ENCODE results near the gene SLC25A25.
"Not testable (repeated sequence)": the region's sequence is repeated elsewhere in the genome, so short reads cannot be mapped to it uniquely, and the experiment has no call there.

SLC25A25 gene

DNA sequence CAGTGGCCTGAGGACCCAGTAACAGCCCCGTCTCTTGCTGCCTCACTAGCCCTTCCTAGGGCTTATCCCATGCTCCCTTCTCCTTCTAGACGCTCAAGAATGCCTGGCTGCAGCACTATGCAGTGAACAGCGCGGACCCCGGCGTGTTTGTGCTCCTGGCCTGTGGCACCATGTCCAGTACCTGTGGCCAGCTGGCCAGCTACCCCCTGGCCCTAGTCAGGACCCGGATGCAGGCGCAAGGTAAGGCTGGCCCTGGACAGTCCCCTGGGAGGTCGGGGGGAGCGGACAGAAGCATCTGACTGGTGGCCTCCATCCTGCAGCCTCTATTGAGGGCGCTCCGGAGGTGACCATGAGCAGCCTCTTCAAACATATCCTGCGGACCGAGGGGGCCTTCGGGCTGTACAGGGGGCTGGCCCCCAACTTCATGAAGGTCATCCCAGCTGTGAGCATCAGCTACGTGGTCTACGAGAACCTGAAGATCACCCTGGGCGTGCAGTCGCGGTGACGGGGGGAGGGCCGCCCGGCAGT is 39.0 kb downstream of the SLC25A25 start:
- TF ChIP-seq, protein P1, sequence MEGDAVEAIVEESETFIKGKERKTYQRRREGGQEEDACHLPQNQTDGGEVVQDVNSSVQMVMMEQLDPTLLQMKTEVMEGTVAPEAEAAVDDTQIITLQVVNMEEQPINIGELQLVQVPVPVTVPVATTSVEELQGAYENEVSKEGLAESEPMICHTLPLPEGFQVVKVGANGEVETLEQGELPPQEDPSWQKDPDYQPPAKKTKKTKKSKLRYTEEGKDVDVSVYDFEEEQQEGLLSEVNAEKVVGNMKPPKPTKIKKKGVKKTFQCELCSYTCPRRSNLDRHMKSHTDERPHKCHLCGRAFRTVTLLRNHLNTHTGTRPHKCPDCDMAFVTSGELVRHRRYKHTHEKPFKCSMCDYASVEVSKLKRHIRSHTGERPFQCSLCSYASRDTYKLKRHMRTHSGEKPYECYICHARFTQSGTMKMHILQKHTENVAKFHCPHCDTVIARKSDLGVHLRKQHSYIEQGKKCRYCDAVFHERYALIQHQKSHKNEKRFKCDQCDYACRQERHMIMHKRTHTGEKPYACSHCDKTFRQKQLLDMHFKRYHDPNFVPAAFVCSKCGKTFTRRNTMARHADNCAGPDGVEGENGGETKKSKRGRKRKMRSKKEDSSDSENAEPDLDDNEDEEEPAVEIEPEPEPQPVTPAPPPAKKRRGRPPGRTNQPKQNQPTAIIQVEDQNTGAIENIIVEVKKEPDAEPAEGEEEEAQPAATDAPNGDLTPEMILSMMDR (IDR thresholded peaks at IDR 0.05; ENCODE audit: insufficient read depth, low read depth, low read length, missing control alignments): no peak
- H3K4me3 ChIP-seq (ENCODE audit: low read length): no peak overlapping the region
- DNase-seq (ENCODE audit: low read depth): no peak

- DNase-seq (ENCODE audit: low read depth): no peak
- H3K4me3 ChIP-seq (ENCODE audit: low read length): no peak overlapping the region
- TF ChIP-seq, protein P1 (IDR thresholded peaks at IDR 0.05; ENCODE audit: insufficient read depth, low read depth, low read length, missing control alignments): no peak
These were observed 39.6 kb downstream of the SLC25A25 start for GRCh38 chr9:128107468-128108268.

DNA sequence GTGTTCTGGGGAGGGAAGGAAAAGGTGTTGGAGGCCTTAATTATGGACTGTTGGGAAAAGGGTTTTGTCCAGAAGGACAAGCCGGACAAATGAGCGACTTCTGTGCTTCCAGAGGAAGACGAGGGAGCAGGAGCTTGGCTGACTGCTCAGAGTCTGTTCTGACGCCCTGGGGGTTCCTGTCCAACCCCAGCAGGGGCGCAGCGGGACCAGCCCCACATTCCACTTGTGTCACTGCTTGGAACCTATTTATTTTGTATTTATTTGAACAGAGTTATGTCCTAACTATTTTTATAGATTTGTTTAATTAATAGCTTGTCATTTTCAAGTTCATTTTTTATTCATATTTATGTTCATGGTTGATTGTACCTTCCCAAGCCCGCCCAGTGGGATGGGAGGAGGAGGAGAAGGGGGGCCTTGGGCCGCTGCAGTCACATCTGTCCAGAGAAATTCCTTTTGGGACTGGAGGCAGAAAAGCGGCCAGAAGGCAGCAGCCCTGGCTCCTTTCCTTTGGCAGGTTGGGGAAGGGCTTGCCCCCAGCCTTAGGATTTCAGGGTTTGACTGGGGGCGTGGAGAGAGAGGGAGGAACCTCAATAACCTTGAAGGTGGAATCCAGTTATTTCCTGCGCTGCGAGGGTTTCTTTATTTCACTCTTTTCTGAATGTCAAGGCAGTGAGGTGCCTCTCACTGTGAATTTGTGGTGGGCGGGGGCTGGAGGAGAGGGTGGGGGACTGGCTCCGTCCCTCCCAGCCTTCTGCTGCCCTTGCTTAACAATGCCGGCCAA is 40.4 kb downstream of the SLC25A25 start:
- no peak overlapping the region for H3K4me3 ChIP-seq (ENCODE audit: low read length)
- no peak for DNase-seq (ENCODE audit: low read depth)
- TF ChIP-seq, protein P1 (IDR thresholded peaks at IDR 0.05; ENCODE audit: insufficient read depth, low read depth, low read length, missing control alignments): no peak

DNA sequence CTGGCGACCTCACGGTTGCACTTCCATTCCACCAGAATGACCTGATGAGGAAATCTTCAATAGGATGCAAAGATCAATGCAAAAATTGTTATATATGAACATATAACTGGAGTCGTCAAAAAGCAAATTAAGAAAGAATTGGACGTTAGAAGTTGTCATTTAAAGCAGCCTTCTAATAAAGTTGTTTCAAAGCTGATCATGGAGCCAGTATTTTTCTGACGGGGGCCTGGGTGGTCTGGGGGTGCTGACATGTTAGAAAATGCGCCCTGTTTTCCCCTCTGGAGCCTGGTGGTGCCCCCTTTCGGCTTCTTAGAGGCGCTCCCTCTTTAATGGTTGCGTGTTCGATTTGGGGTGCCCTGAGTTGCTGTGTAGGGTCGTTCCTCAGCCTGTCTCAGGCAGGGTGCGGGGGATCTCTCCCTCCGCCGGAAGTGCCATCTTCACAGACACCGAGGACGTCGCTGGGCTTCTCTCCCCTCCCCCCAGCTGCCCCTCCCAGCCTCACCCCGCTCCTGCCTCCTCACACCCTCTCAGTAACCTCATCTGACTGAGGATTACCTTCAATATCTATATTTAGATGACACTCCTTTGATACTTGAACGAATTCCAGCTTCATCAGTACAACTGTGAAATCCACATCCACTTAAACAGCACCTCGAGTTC is 41.1 kb downstream of the SLC25A25 start:
- H3K4me3 ChIP-seq (ENCODE audit: low read length): no peak overlapping the region
- TF ChIP-seq, protein P1 (IDR thresholded peaks at IDR 0.05; ENCODE audit: insufficient read depth, low read depth, low read length, missing control alignments): no peak
- no peak for DNase-seq (ENCODE audit: low read depth)

- DNase-seq (ENCODE audit: low read depth); H3K4me3 ChIP-seq (ENCODE audit: low read length): not testable (repeated sequence)
These were observed 43.7 kb downstream of the SLC25A25 start for GRCh38 chr9:128111726-128112125.

DNA sequence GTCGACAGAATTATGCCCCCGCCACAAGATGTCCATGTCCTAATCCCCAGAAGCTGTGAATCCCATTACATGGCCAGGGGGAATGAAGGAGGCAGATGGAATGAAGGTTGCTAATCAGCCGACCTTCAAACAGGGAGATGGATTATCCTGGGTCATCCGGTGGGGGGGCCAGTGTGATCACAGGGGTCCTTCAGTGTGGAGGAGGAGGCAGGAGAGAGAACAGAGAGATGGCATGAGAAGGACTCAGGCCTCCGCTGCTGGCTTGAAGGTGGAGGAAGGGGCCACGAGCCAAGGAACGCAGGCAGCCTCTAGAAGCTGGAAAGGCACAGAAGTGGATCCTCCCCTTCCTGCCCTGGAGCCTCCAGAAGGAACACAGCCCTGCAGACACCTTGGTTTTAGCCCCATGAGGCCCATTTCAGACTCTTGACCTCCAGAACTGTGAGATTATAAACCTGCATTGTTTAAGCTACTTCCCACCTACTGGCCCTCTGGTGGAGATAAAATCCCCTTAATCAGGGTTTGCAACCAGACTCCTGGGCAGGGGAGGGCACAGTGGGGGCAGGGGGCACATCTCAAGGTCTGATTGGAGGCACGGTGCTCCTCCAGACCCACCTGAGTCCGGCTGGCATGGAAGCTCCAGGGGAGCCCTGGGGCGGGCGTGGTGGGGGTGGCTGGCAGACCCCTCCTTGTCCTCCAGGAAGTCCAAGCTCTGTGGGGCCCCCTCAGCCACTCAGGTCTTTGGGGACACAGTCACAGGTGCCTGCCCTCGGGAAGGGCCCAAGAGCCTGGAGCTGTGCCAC is 45.7 kb downstream of the SLC25A25 start:
- no peak for DNase-seq (ENCODE audit: low read depth)
- TF ChIP-seq, protein P1 (IDR thresholded peaks at IDR 0.05; ENCODE audit: insufficient read depth, low read depth, low read length, missing control alignments): no peak
- H3K4me3 ChIP-seq (ENCODE audit: low read length): no peak overlapping the region
